SK-N-SH (cell line): Measurements from ENCODE around the gene MORC2. TPM values are rescaled to one million over a fixed set of nuclear protein-coding genes. Genes with fewer than 3 reads are reported as not detected.

Source experiments
- CTCF ChIA-PET: fragments of 300-600, 350-600 bp; formaldehyde crosslinking; extraction: SDS; loops from one replicate; lab custom pipeline; 2021; lab: Yijun Ruan, JAX
- POLR2A ChIA-PET: fragments of 350-600 bp; sonication (Branson Sonifier 250); formaldehyde crosslinking; extraction: SDS; loops from one replicate; lab custom pipeline; 2020; ENCODE audit warnings: antibody characterized with exemption, inconsistent platforms; lab: Yijun Ruan, JAX
- DNase-seq: peaks from one replicate; pipeline ENCODE4 v3.0.0; 2012
- H2AFZ ChIP-seq: fragments of 200-600 bp; sonication (generic); 2 replicates; pipeline ENCODE4 v1.8.1; 2016; ENCODE audit warnings: antibody characterized with exemption, mild to moderate bottlenecking, low read depth
- H3F3A ChIP-seq: fragments of 200-600 bp; sonication (generic); replicated peaks from 2 replicates; pipeline ENCODE3; 2016; ENCODE audit warnings: antibody characterized with exemption, mild to moderate bottlenecking; ENCODE audit not compliant: insufficient read depth
- H3K27ac ChIP-seq, 2 experiments: fragments of 200-500 bp in 1 of 2; fragments of 200-600 bp in 1 of 2; sonication (Bioruptor generic) in 1 of 2; sonication (generic), shearing (Covaris generic) in 1 of 2; 2 replicates each; pipeline versions ENCODE4 v1.5.1 to v1.6.1; 2014 to 2016; ENCODE audit warnings: low read depth in 2 of 2, inconsistent platforms in 1 of 2, low read length in 1 of 2, mild to moderate bottlenecking in 1 of 2, mixed read lengths in 1 of 2
- H3K27me3 ChIP-seq: fragments of 200-600 bp; sonication (generic), shearing (Covaris generic); 2 replicates; pipeline ENCODE4 v1.6.1; 2016; ENCODE audit warnings: mixed run types; ENCODE audit not compliant: insufficient read depth
- H3K36me3 ChIP-seq, 2 experiments: fragments of 200-500 bp in 1 of 2; fragments of 200-600 bp in 1 of 2; sonication (Bioruptor generic) in 1 of 2; sonication (generic) in 1 of 2; replicated peaks in 1 of 2; 2 replicates each; pipeline versions ENCODE3 to v1.5.1; 2014 to 2016; ENCODE audit warnings: low read length in 1 of 2, mild to moderate bottlenecking in 1 of 2; ENCODE audit not compliant: insufficient read depth in 2 of 2, control insufficient read depth in 1 of 2
- H3K4me1 ChIP-seq, 2 experiments: fragments of 200-500 bp in 1 of 2; fragments of 200-600 bp in 1 of 2; sonication (Bioruptor generic) in 1 of 2; sonication (generic), shearing (Covaris generic) in 1 of 2; 2 replicates each; pipeline versions ENCODE4 v1.5.1 to v1.6.1; 2014 to 2016; ENCODE audit warnings: low read depth in 1 of 2, low read length in 1 of 2, mixed run types in 1 of 2; ENCODE audit not compliant: insufficient read depth in 2 of 2, control insufficient read depth in 1 of 2
- H3K4me2 ChIP-seq: fragments of 200-600 bp; sonication (generic), shearing (Covaris generic); 2 replicates; pipeline ENCODE4 v1.6.1; 2017; ENCODE audit warnings: mixed run types
- H3K4me3 ChIP-seq, 2 experiments: fragments of 200-500 bp in 1 of 2; fragments of 200-600 bp in 1 of 2; sonication (Bioruptor generic) in 1 of 2; sonication (generic), shearing (Covaris generic) in 1 of 2; 2 replicates each; pipeline versions ENCODE4 v1.5.1 to v1.8.1; 2014 to 2016; ENCODE audit warnings: low read depth in 2 of 2, inconsistent platforms in 1 of 2, low read length in 1 of 2, mild to moderate bottlenecking in 1 of 2, mixed read lengths in 1 of 2, moderate library complexity in 1 of 2
- H3K79me2 ChIP-seq: fragments of 200-600 bp; sonication (generic); 2 replicates; pipeline ENCODE4 v1.8.1; 2017; ENCODE audit warnings: mild to moderate bottlenecking; ENCODE audit not compliant: insufficient read depth
- H3K9ac ChIP-seq: fragments of 200-600 bp; sonication (generic); 2 replicates; pipeline ENCODE4 v1.6.1; 2017; ENCODE audit warnings: mixed run types
- H3K9me2 ChIP-seq: fragments of 200-600 bp; sonication (generic); 2 replicates; pipeline ENCODE4 v1.6.1; 2017; ENCODE audit warnings: mixed run types
- H3K9me3 ChIP-seq: fragments of 200-600 bp; sonication (generic); 2 replicates; pipeline ENCODE4 v1.6.1; 2017; ENCODE audit warnings: mixed run types, mild to moderate bottlenecking, moderate library complexity
- H4K20me1 ChIP-seq: fragments of 200-600 bp; sonication (generic); 2 replicates; pipeline ENCODE4 v1.6.1; 2017; ENCODE audit warnings: mild to moderate bottlenecking, mixed run types; ENCODE audit not compliant: insufficient read depth
- CHD2 ChIP-seq: fragments of 150-350 bp; IDR thresholded peaks from 2 replicates; pipeline ENCODE4 v1.6.1; 2018; ENCODE audit warnings: low read length; ENCODE audit not compliant: partially characterized antibody
- EP300 ChIP-seq, 2 experiments: IDR thresholded peaks; 2 replicates each; pipeline versions ENCODE4 v1.4.0 to v1.6.1; 2012; ENCODE audit warnings: borderline replicate concordance in 1 of 2, low read depth in 1 of 2, low read length in 1 of 2
- EZH2phosphoT487 ChIP-seq: fragments of 200-600 bp; sonication (generic); IDR thresholded peaks from 2 replicates; pipeline ENCODE4 v1.6.1; 2017; ENCODE audit warnings: low read depth, mixed run types, mild to moderate bottlenecking, antibody characterized with exemption, moderate library complexity, borderline replicate concordance
- GABPA ChIP-seq: IDR thresholded peaks from 2 replicates; pipeline ENCODE4 v1.4.0; 2012; ENCODE audit warnings: low read depth, mild to moderate bottlenecking
- GATA2 ChIP-seq: sonication (generic); formaldehyde crosslinking; IDR thresholded peaks from 2 replicates; pipeline ENCODE4 v1.5.0; 2020; ENCODE audit warnings: mild to moderate bottlenecking, missing genetic modification reagents
- MXI1 ChIP-seq: IDR thresholded peaks from 2 replicates; pipeline ENCODE4 v1.6.1; 2012; ENCODE audit warnings: mild to moderate bottlenecking, low read depth, low read length, improper control_type of control experiment
- RCOR1 ChIP-seq: fragments of 150-350 bp; IDR thresholded peaks from 2 replicates; pipeline ENCODE4 v1.6.1; 2017; ENCODE audit warnings: antibody characterized with exemption, low read length
- RFX5 ChIP-seq: IDR thresholded peaks from 2 replicates; pipeline ENCODE4 v1.6.1; 2012; ENCODE audit warnings: mild to moderate bottlenecking, improper control_type of control experiment, low read length
- SIN3A ChIP-seq: IDR thresholded peaks from 2 replicates; pipeline ENCODE4 v1.6.1; 2012; ENCODE audit warnings: low read depth, mild to moderate bottlenecking, low read length, moderate library complexity, borderline replicate concordance
- SMC3 ChIP-seq: IDR thresholded peaks from 2 replicates; pipeline ENCODE4 v1.6.1; 2012; ENCODE audit warnings: low read depth, low read length, improper control_type of control experiment
- TAF1 ChIP-seq: IDR thresholded peaks from 2 replicates; pipeline ENCODE4 v1.6.1; 2012; ENCODE audit warnings: low read depth, mild to moderate bottlenecking, low read length, moderate library complexity, borderline replicate concordance
- TCF12 ChIP-seq: IDR thresholded peaks from 2 replicates; pipeline ENCODE4 v1.4.0; 2012
- TEAD4 ChIP-seq: IDR thresholded peaks from 2 replicates; pipeline ENCODE4 v1.4.0; 2012; ENCODE audit warnings: mild to moderate bottlenecking, borderline replicate concordance; ENCODE audit not compliant: insufficient read depth
- WGBS: methylation state at CpG from one replicate; pipeline ENCODE4 v1.1.6; 2017; ENCODE audit warnings: low lambda C conversion rate; 5-methylcytosine and 5-hydroxymethylcytosine counted together
- polyA plus RNA-seq, 3 experiments: library from polyadenylated mRNA; depleted of rRNA; stranded (reverse); fragments of >200 nt; gene quantifications; 2 replicates each; pipeline ENCODE4 v1.2.3, GENCODE V29; 2012
- TF ChIP-seq, protein P1 (sequence below): IDR thresholded peaks from 2 replicates; pipeline ENCODE4; 2012
- TF ChIP-seq, protein P2 (sequence below): IDR thresholded peaks from 2 replicates; pipeline ENCODE4 v1.4.0; 2012; ENCODE audit warnings: low read depth, borderline replicate concordance
- TF ChIP-seq, protein P3 (sequence below): fragments of 150-350 bp; IDR thresholded peaks from 2 replicates; pipeline ENCODE4 v1.6.1; 2017; ENCODE audit warnings: antibody characterized with exemption, low read length, low read depth, borderline replicate concordance
- TF ChIP-seq, protein P4 (sequence below): fragments of 150-350 bp; IDR thresholded peaks from 2 replicates; pipeline ENCODE4 v1.6.1; 2016; ENCODE audit warnings: mild to moderate bottlenecking, low read depth, low read length

MORC2 gene
- polyA plus RNA-seq, 1 of the 3 experiments (the other 2 are of a cell fraction): 8.3 TPM

DNA sequence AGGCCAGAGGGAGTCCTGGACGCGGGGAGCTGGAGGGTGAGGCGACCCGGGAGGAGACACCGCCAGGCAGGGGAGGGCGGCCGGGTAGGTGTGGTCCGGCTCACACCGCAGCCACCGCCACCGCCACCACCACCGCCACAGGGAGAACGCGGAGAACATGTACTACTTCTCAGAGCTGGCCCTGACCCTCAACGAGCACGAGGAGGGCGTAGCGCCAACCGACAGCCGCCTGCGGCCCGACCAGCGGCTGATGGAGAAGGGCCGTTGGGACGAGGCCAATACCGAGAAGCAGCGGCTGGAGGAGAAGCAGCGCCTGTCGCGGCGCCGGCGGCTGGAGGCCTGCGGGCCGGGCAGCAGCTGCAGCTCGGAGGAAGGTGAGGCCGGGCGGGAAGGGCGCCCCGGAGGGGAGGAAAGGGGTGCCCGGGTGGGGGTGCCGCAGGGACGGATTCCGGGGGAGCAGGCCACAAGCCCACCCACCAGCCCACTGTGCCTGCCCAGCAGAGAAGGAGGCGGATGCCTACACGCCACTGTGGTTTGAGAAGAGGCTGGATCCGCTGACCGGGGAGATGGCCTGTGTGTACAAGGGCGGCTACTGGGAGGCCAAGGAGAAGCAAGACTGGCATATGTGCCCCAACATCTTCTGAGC is 62.8 kb downstream of the MORC2 start (continued):
- TF ChIP-seq, protein P1, sequence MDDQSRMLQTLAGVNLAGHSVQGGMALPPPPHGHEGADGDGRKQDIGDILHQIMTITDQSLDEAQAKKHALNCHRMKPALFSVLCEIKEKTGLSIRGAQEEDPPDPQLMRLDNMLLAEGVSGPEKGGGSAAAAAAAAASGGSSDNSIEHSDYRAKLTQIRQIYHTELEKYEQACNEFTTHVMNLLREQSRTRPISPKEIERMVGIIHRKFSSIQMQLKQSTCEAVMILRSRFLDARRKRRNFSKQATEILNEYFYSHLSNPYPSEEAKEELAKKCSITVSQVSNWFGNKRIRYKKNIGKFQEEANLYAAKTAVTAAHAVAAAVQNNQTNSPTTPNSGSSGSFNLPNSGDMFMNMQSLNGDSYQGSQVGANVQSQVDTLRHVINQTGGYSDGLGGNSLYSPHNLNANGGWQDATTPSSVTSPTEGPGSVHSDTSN: no peak
- TF ChIP-seq GATA2 (CRISPR knock-in tag) (no peak), EP300 (IDR thresholded peaks at IDR 0.05; ENCODE audit: borderline replicate concordance in 1 of 2, low read depth in 1 of 2, low read length in 1 of 2) (no peak)
- TF ChIP-seq, protein P2, sequence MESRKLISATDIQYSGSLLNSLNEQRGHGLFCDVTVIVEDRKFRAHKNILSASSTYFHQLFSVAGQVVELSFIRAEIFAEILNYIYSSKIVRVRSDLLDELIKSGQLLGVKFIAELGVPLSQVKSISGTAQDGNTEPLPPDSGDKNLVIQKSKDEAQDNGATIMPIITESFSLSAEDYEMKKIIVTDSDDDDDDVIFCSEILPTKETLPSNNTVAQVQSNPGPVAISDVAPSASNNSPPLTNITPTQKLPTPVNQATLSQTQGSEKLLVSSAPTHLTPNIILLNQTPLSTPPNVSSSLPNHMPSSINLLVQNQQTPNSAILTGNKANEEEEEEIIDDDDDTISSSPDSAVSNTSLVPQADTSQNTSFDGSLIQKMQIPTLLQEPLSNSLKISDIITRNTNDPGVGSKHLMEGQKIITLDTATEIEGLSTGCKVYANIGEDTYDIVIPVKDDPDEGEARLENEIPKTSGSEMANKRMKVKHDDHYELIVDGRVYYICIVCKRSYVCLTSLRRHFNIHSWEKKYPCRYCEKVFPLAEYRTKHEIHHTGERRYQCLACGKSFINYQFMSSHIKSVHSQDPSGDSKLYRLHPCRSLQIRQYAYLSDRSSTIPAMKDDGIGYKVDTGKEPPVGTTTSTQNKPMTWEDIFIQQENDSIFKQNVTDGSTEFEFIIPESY: no peak

DNA sequence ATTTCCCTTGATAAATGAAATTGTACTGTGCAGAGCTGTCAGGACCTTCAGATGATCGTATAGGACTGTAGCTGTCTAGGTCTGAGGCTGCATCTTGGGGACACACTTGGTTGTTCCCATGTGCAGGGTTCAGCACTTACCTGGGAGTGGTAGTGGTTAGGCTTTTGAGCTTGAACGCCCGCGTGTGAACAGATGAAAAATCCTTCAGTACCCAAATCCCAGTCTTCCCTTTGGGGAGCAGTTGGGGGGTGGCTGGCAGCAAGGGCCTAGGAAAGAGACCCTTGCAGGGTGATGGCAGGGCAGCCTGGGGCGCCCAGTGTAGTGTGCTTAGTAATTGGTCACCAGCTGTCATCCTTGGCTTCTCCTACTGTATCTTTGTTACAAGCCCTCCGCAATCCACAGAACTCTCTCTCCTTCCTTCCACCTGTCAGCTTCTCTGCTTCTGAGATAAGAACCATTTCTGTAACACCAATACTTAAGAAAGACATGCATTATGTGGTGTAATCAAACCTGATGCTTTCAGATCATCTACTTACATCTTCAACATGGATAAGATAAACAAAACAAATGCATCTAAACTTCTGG is 64.6 kb downstream of the MORC2 start:
- H3K4me3 ChIP-seq: no peak overlapping the region
- H3K36me3 ChIP-seq: peaks cover 0 to 5% of the 10 kb centered on the region in 2 experiments
- no peaks in the 10 kb centered on the region for H3K27me3 ChIP-seq
- TF ChIP-seq TAF1 (no peak), GABPA (no peak), SIN3A (no peak), RCOR1 (no peak), GATA2 (CRISPR knock-in tag) (no peak), MXI1 (no peak), TCF12 (no peak), SMC3 (no peak), CHD2 (no peak), EP300 (IDR thresholded peaks at IDR 0.05; ENCODE audit: borderline replicate concordance in 1 of 2, low read depth in 1 of 2, low read length in 1 of 2) (no peak), TEAD4 (no peak), RFX5 (no peak), EZH2phosphoT487 (no peak)
- TF ChIP-seq, protein P3, sequence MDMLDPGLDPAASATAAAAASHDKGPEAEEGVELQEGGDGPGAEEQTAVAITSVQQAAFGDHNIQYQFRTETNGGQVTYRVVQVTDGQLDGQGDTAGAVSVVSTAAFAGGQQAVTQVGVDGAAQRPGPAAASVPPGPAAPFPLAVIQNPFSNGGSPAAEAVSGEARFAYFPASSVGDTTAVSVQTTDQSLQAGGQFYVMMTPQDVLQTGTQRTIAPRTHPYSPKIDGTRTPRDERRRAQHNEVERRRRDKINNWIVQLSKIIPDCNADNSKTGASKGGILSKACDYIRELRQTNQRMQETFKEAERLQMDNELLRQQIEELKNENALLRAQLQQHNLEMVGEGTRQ: no peak
- TF ChIP-seq, protein P4, sequence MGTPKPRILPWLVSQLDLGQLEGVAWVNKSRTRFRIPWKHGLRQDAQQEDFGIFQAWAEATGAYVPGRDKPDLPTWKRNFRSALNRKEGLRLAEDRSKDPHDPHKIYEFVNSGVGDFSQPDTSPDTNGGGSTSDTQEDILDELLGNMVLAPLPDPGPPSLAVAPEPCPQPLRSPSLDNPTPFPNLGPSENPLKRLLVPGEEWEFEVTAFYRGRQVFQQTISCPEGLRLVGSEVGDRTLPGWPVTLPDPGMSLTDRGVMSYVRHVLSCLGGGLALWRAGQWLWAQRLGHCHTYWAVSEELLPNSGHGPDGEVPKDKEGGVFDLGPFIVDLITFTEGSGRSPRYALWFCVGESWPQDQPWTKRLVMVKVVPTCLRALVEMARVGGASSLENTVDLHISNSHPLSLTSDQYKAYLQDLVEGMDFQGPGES: no peak
- TF ChIP-seq, protein P2: no peak
- H3K4me1 ChIP-seq: no peaks in the 10 kb centered on the region
- H3K27ac ChIP-seq: no peak overlapping the region
- no peaks in the 10 kb centered on the region for H3F3A ChIP-seq
- no peaks in the 10 kb centered on the region for H3K9me2 ChIP-seq
- no peak overlapping the region for H3K4me2 ChIP-seq
- peaks cover 18% of the 10 kb centered on the region; the same call in 1 of the 2 replicates for H3K9me3 ChIP-seq
- no peak overlapping the region for H3K9ac ChIP-seq
- 87% methylated on average over 6 of the region's 6 CpGs for WGBS
- no peaks in the 10 kb centered on the region for H3K79me2 ChIP-seq
- ChIA-PET POLR2A (no interaction called here), CTCF (interaction anchor here (1.6 to 4.4 kb wide), 3 partner anchors 13 to 140 kb away, joined by 6 to 21 read pairs (median 10); no protein-coding TSS in a partner anchor)
- H4K20me1 ChIP-seq: no peaks in the 10 kb centered on the region
- no peak for DNase-seq
- no peak overlapping the region for H2AFZ ChIP-seq
